Activated naive CD4-positive, alpha-beta T cell treated with anti-CD3 and anti-CD28 coated beads, Interleukin-2, amount 50 U/mL, for 72 hours (primary cell): ENCODE data around the gene UPF1. TPM values are rescaled to one million over a fixed set of nuclear protein-coding genes. Genes with fewer than 3 reads are reported as not detected.
A peak's percentile ranks its signal among the peaks of the same experiment; 100 is the strongest.

Experiments used
- ATAC-seq, 2 donors: fragments of 150-1000 bp; cut with Tn5 transposase; 2 replicates each; pipeline ENCODE4 v1.10.0; 2021; ENCODE audit warnings: mild to moderate bottlenecking in 2 of 2, moderate library complexity in 2 of 2
- DNase-seq, 2 donors: peaks; one replicate each; pipeline ENCODE4 v3.0.0; 2021 to 2022; ENCODE audit warnings: low spot score in 2 of 2
- H3K27ac Mint-ChIP-seq, 2 donors: one replicate each; pipeline ENCODE4 v1.8.0; 2022; ENCODE audit warnings: mild to moderate bottlenecking in 2 of 2, mixed read lengths in 2 of 2
- H3K36me3 Mint-ChIP-seq, 2 donors: one replicate each; pipeline ENCODE4 v1.8.0; 2022; ENCODE audit warnings: mixed read lengths in 2 of 2
- H3K9me3 Mint-ChIP-seq, 2 donors: one replicate each; pipeline ENCODE4 v1.8.0; 2022; ENCODE audit warnings: mixed read lengths in 2 of 2
- total RNA-seq, 2 donors: library from RNA; stranded (reverse); gene quantifications; one replicate each; pipeline ENCODE4 v1.2.3, GENCODE V29; 2022

The UPF1 gene
- total RNA-seq, result 100 to 1,000 TPM in 1 of 2 donors, 10 to 100 TPM in 1; 81.6 to 109 TPM

DNA sequence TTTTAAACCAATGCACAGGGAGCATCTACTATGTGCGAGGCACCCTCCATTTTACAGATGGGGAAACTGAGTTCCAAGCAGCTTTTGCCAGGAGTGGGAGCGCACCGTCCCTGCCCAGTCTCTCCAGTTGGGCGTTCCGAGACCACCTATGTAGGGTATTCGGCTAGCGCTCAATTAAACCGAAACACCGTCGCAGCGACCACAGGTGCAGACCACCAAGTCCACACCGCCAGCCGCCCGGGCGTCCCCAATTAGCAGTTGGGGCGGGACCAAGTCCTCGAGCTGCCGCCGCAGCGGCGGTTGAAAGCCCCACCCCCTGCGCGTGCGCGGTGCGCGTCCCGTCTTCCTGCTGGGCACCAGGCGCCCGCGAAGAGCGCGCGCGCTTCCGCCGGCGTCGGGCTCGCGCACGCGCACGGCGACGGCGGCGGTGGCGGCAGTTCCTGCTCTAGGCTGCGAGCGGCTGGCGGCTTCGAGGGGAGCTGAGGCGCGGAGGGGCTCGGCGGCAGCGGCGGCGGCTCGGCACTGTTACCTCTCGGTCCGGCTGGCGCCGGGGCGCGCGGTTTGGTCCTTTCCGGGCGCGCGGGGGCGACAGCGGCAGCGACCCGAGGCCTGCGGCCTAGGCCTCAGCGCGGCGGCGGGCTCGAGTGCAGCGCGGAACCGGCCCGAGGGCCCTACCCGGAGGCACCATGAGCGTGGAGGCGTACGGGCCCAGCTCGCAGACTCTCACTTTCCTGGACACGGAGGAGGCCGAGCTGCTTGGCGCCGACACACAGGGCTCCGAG, at the start of gene UPF1:
UPF1 (plus strand) TSS at position 436 of the 782 bp plus-strand sequence; CDS start at position 687, 251 bp downstream.
- peak; percentile 87 to 90 for ATAC-seq

GRCh38 chr19:18782559-18783225, 49.1 kb upstream of the UPF1 start:
- DNase-seq (no peak), ATAC-seq (no peak)
- Mint-ChIP-seq H3K27ac (no peak overlapping the region), H3K36me3 (peaks cover 0 to 7% of the 10 kb centered on the region in 2 donors), H3K9me3 (no peaks in the 10 kb centered on the region)

More for the DNA sequence above, at the start of gene UPF1:
- Mint-ChIP-seq H3K36me3 (peaks cover 27 to 42% of the 10 kb centered on the region in 2 donors), H3K9me3 (no peaks in the 10 kb centered on the region), H3K27ac (peak within 1 kb of the TSS; percentile 92 to 98)
- DNase-seq, result peak; percentile 97

DNA sequence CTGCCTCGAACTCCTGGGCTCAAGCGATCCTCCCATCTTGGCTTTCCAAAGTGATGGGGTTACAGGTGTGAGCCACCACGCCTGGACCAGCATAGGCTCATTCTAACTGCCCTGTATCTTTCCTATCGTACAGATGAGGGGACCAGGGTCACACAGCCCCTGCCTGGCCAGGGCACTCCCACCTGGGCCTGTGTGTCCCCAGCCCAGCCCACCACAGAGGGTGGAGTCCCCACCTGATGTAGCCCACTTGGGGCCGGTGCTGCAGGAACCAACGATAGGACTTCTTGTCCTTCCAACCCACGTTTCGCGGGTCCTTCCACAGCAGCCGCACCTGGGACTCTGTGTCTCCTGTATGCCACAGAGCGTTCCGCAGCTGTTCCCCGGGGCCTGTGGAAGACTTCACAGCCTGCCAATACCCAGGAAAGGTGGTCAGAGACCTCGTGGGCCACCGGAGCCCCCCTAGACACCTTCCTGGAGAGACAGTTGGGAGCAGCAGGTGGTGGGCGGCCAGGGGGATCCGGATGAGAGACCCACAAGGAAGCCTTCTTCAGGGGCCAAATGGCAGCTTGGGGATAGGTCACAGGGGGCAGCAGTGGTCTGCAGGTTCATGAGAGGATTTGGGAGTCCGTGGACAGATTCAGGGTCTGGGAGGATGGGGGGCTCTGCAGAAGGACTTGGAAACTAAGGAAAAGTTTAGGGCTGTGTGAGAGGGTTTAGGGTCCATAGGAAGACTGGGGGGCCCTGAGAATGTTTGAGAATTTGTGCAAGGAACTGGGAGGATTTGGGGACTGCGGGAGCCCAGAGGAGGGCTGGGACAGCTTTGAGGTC, 47.6 kb upstream of the UPF1 start:
- Mint-ChIP-seq H3K27ac (no peak overlapping the region), H3K9me3 (no peaks in the 10 kb centered on the region), H3K36me3 (peaks cover 0 to 10% of the 10 kb centered on the region in 2 donors)
- ATAC-seq, result no peak
- DNase-seq, result no peak

DNA sequence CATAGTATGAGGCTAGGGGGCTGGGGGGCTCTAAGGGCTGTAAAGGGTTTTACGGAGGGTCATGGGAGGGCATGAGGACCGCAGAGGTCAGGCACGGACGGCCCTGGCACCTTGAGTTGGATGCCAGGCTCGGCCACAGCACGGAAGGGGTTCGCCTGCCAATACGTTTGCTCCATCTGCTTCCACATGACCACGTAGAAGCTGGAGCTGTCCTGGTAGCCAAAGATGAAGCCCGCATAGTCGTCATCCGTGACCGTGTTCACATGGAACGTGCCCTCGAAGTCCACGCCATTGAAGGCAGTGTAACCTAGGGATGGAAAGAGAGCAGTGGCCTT, 47.0 kb upstream of the UPF1 start:
- DNase-seq, result no peak
- Mint-ChIP-seq H3K27ac (no peak overlapping the region), H3K36me3 (peaks cover 0 to 10% of the 10 kb centered on the region in 2 donors)

DNA sequence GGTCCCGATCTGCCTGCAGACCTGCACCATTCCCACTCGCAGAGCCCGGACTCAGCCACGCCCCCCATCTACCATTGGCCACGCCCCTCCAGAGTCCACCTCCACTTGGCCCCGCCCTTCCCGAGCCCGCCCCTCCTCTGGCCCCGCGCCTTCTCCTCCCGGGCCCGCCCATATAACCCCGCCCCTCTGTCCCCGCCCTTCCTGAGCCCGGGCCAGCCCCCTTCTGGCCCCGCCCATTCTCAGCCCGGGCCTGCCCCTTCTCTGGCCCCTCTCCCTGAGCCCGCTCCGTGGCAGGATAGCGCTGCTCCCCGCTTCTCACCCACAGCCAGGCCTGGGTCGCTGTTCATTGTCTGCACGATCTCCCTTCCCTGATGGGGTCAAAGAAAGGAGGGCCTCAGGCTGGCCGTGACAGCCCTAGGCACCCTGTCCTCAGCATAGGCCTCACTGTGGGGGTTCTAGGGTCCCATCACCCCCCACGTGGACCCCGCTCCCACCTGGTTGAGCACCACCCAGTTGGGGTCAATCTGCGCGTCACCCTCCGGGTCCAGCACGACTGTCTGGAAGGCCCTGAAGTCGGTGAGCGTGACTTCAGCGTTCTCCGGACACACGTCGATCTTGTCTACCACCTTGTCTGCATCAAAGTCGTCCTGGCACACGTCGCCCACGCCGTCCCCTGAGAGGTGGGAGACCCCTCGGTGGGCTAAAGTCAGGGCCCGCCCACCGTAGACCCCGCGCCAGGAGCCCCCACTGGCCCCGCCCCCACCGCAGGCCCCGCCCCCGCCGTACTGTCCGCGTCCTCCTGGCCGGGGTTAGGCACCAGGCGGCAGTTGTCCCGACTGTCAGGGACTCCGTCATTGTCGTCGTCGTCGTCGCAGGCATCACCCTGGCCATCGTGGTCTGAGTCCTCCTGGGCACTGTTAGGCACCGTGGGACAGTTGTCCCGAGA, 46.3 kb upstream of the UPF1 start:
- Mint-ChIP-seq H3K36me3 (peaks cover 5 to 10% of the 10 kb centered on the region in 2 donors), H3K27ac (no peak overlapping the region), H3K9me3 (no peaks in the 10 kb centered on the region)
- DNase-seq, result peak in 1 of 2 donors; percentile 74
- ATAC-seq, result peak; percentile 66 to 86

More for the DNA sequence above, 47.0 kb upstream of the UPF1 start:
- no peaks in the 10 kb centered on the region for H3K9me3 Mint-ChIP-seq
- no peak for ATAC-seq

DNA sequence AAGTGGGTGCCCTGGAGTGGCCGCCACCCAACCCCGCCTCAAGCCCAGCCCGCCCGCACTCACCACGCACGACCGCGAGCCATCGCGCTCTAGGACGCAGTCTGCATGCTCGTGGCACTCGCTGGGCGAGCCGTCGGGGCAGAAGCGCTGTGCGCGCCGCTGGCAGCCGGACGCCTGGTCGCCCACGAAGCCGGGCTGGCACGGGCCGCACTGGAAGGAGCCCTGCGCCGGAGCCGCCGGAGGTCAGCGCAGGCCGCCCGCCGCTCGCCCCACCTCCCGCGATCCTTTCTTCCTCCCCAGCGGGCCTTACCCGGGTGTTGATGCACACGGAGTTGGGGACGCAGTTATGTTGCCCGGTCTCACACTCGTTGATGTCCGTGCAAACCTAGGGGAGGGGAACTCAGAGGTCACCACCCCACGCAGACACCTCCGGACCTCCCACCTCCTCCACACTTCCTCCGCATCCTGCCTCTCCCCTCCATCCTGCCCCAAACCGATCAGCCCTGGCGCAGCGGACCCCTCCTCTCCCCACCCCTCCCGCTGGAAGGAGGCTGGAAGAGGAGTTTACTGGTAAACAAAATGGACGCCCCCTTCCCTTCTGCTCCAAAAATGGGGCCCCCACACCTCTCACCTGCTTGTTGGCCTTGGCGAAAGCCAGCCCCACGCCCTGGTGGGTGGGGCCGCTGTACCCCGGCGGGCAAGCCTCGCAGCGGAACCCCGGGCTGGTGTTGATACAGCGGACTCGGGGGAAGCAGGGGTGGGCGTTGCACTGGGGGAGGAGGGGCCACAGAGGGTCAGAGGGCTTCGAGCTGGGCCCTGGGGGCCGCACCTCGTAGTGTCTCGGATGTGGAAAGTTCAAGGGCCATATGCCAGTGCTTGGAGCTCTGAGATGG, 43.0 kb upstream of the UPF1 start:
- Mint-ChIP-seq H3K9me3 (no peaks in the 10 kb centered on the region), H3K36me3 (peaks cover 6 to 10% of the 10 kb centered on the region in 2 donors), H3K27ac (no peak overlapping the region)
- DNase-seq, result no peak
- ATAC-seq, result no peak

DNA sequence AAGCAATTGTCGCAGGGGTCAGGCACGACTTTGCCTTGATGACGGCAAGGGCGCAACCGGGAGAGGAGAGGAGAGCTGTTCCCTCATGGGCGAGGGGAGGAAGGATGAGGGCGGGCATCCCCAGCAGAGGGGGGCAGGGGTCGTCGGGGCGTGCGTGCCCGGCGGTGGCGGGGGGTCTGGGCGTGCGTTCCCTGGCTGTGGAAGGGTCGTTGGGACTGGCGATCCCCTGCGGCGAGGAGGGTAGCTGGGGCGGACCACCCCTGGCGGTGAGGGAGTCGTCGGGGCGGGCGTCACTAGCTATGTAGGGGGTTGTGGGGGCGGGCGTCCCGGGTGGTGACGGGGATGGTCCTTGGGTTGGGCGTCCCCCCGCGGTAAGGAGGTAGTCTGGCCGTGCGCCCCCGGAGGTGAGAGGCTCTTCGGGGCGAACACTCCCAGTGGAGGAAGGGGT, 42.3 kb upstream of the UPF1 start:
- ATAC-seq (no peak), DNase-seq (no peak)
- Mint-ChIP-seq H3K27ac (no peak overlapping the region), H3K36me3 (peaks cover 6 to 10% of the 10 kb centered on the region in 2 donors), H3K9me3 (no peaks in the 10 kb centered on the region)

- H3K27ac Mint-ChIP-seq, result peak overlapping the region in 1 of 2 donors; percentile 5
- H3K9me3 Mint-ChIP-seq, result no peaks in the 10 kb centered on the region
- DNase-seq (no peak), ATAC-seq (peak in 1 of 2 donors; percentile 21)
- peaks cover 6 to 10% of the 10 kb centered on the region in 2 donors for H3K36me3 Mint-ChIP-seq
Observed at GRCh38 chr19:18789883-18790565, 41.7 kb upstream of the UPF1 start.

GRCh38 chr19:18790566-18791314, 41.0 kb upstream of the UPF1 start, which contains the start of gene COMP:
Gene COMP (minus strand): TSS chr19:18791305. CDS start chr19:18791269, 36 bp downstream.
- no peaks in the 10 kb centered on the region for H3K9me3 Mint-ChIP-seq
- H3K27ac Mint-ChIP-seq, result peak within 1 kb of the TSS in 1 of 2 donors; percentile 5
- peaks cover 6 to 10% of the 10 kb centered on the region in 2 donors for H3K36me3 Mint-ChIP-seq
- ATAC-seq (no peak), DNase-seq (no peak)

GRCh38 chr19:18791315-18791678, 40.5 kb upstream of the UPF1 start:
- DNase-seq, result no peak
- ATAC-seq, result no peak
- Mint-ChIP-seq H3K9me3 (no peaks in the 10 kb centered on the region), H3K27ac (no peak overlapping the region), H3K36me3 (peaks cover 6 to 10% of the 10 kb centered on the region in 2 donors)

DNA sequence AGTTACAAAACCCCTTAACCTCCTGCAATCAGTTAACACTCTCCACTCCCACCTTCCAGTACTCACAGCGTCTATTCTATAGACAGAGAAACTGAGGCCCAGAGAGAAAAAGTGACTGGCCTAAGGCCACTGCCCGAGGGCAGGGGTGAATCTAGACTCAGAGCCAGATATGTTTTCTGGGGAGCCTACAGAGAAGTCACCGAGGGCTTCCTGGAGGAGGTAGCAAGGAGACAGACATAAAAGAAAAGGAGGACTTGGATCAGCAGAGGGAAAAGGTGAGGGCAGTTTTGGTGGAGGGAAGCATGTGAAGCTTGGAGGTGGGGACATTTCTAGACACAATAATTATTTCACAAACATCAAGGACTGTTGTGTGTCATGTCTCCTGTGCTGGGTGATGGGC, 39.1 kb upstream of the UPF1 start:
- DNase-seq (no peak), ATAC-seq (no peak)
- Mint-ChIP-seq H3K9me3 (no peaks in the 10 kb centered on the region), H3K27ac (no peak overlapping the region), H3K36me3 (peaks cover 4 to 6% of the 10 kb centered on the region in 2 donors)

DNA sequence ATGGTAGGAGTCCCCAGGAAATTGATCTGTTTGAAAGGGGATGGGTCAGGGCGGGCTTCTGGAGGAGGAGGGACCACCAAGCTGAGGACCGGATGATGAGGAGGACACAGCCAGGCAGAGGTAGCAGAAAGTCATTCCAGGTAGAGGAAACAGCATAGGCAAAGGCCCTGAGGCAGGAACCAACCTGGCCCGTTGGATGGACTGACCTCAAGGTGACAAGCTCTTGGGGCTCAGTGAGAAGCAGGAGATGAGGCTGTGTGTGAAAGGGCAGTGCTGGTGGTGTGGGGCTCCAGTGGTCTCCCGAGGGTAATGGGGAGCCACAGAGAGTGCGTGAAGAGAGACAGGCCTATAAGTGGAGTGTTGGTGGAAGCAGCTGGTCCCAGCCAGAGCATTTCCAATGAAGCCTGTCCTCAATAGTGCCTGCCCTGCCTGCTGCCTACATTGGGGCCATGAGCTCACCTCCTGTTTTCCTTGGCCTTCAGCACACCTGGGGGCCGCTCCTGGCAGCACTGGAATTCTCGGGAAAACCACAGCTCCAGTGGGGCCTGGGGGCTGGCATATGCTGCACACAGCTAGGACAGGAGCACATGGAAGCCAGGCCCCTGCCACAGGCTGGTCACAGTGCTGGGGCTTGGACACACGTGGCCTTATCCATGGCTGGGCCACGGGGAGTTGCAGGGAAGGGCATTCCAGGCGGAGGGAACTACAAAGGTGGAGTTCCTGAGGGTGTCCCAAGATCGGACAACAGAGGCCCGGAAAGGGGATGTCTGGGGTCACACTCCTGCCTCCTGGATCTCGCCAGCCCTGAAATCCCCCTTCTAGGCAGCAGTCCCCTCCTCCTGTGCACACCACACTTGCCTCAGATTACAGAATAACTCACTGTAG, 38.4 kb upstream of the UPF1 start:
- ATAC-seq, result no peak
- Mint-ChIP-seq H3K9me3 (no peaks in the 10 kb centered on the region), H3K36me3 (peaks cover 0 to 6% of the 10 kb centered on the region in 2 donors)

GRCh38 chr19:18794029-18794313, 37.8 kb upstream of the UPF1 start:
- Mint-ChIP-seq H3K36me3 (peaks cover 0 to 6% of the 10 kb centered on the region in 2 donors), H3K27ac (no peak overlapping the region), H3K9me3 (no peaks in the 10 kb centered on the region)
- ATAC-seq (no peak), DNase-seq (no peak)

More for the DNA sequence above, 38.4 kb upstream of the UPF1 start:
- H3K27ac Mint-ChIP-seq, result no peak overlapping the region
- DNase-seq, result no peak
